Stimulated activated CD4-positive, alpha-beta T cell treated with anti-CD3 and anti-CD28 coated beads, Interleukin-2, amount 100 ng/mL, for 48 hours (primary cell): Measurements from ENCODE around the gene VAMP3.

Experiments
- DNase-seq, 2 donors: peaks; one replicate each; pipeline ENCODE4 v3.0.0-alpha.2; 2020

VAMP3 gene

GRCh38 chr1:7770997-7771822, at the start of gene VAMP3:
Gene VAMP3, plus strand, starts transcription at chr1:7771296. Its CDS starts 88 bp downstream, at chr1:7771384.
- peak; percentile 88 to 92 for DNase-seq

- DNase-seq = no peak
These were observed 49.0 kb upstream of the VAMP3 start for GRCh38 chr1:7721940-7722669.

- DNase-seq = no peak
These were observed 48.5 kb upstream of the VAMP3 start for GRCh38 chr1:7722670-7723012.

- DNase-seq = no peak
These were observed 44.5 kb upstream of the VAMP3 start for GRCh38 chr1:7726623-7727022.

GRCh38 chr1:7727809-7728471, 43.2 kb upstream of the VAMP3 start:
- DNase-seq = no peak

- DNase-seq = no peak
These were observed 41.3 kb upstream of the VAMP3 start for GRCh38 chr1:7729761-7730160.

GRCh38 chr1:7732331-7732730, 38.8 kb upstream of the VAMP3 start:
- DNase-seq = no peak

GRCh38 chr1:7733276-7733675, 37.8 kb upstream of the VAMP3 start:
- no peak for DNase-seq

- no peak for DNase-seq
These were observed 33.1 kb upstream of the VAMP3 start for GRCh38 chr1:7738044-7738443.

- DNase-seq = no peak
These were observed 27.8 kb upstream of the VAMP3 start for GRCh38 chr1:7743346-7743745.

GRCh38 chr1:7744882-7745281, 26.2 kb upstream of the VAMP3 start:
- no peak for DNase-seq

GRCh38 chr1:7745783-7746182, 25.3 kb upstream of the VAMP3 start:
- no peak for DNase-seq

GRCh38 chr1:7747605-7748004, 23.5 kb upstream of the VAMP3 start:
- no peak for DNase-seq

GRCh38 chr1:7749126-7749525, 22.0 kb upstream of the VAMP3 start:
- no peak for DNase-seq

- no peak for DNase-seq
These were observed 19.9 kb upstream of the VAMP3 start for GRCh38 chr1:7751174-7751573.

- peak; percentile 44 to 46 for DNase-seq
These were observed 18.3 kb upstream of the VAMP3 start for GRCh38 chr1:7752512-7753417.

- no peak for DNase-seq
These were observed 17.5 kb upstream of the VAMP3 start for GRCh38 chr1:7753641-7754040.

GRCh38 chr1:7754234-7754633, 16.9 kb upstream of the VAMP3 start:
- DNase-seq = no peak

- DNase-seq = no peak
These were observed 15.6 kb upstream of the VAMP3 start for GRCh38 chr1:7755448-7755847.

GRCh38 chr1:7760245-7760644, 10.9 kb upstream of the VAMP3 start:
- no peak for DNase-seq

- DNase-seq = no peak
These were observed 10.0 kb upstream of the VAMP3 start for GRCh38 chr1:7761103-7761502.

- DNase-seq = no peak
These were observed 3.9 kb upstream of the VAMP3 start for GRCh38 chr1:7767176-7767575.

GRCh38 chr1:7768583-7768982, 2.5 kb upstream of the VAMP3 start:
- no peak for DNase-seq
